Fibroblast of villous mesenchyme (primary cell): ENCODE data around the gene DHODH. TPM values are rescaled to one million over a fixed set of nuclear protein-coding genes. Genes with fewer than 3 reads are reported as not detected.

Source experiments
- DNase-seq: peaks from one replicate; pipeline ENCODE4 v3.0.0-alpha.2; 2010; ENCODE audit warnings: low read depth
- H3K4me3 ChIP-seq: 2 replicates; pipeline ENCODE4 v1.5.1; 2011; ENCODE audit warnings: low read depth, mild to moderate bottlenecking, low read length
- CTCF ChIP-seq: IDR thresholded peaks from 2 replicates; pipeline ENCODE4 v1.5.1; 2012; ENCODE audit warnings: low read depth, mild to moderate bottlenecking, low read length; ENCODE audit not compliant: insufficient read depth
- total RNA-seq: library from RNA; depleted of rRNA; stranded (reverse); fragments of >200 nt; gene quantifications from 2 replicates; pipeline ENCODE4 v1.2.3, GENCODE V29; 2012

DHODH gene
- total RNA-seq, 1 donor = 3.5 TPM

- no peak overlapping the region for H3K4me3 ChIP-seq
- no peak for DNase-seq
- TF ChIP-seq CTCF = no peak
Measured at GRCh38 chr16:72042157-72042660, 33.7 kb downstream of the DHODH start.

GRCh38 chr16:72043058-72043457 lies 34.5 kb downstream of the DHODH start:
- DNase-seq = no peak
- H3K4me3 ChIP-seq = no peak overlapping the region
- no peak for TF ChIP-seq CTCF

- TF ChIP-seq CTCF = no peak
- DNase-seq = no peak
- no peak overlapping the region for H3K4me3 ChIP-seq
Measured at GRCh38 chr16:72043539-72043938, 35.0 kb downstream of the DHODH start.

- no peak for TF ChIP-seq CTCF
- no peak for DNase-seq
- H3K4me3 ChIP-seq = no peak overlapping the region
Measured at GRCh38 chr16:72044296-72044695, 35.8 kb downstream of the DHODH start.

- TF ChIP-seq CTCF = no peak
- no peak overlapping the region for H3K4me3 ChIP-seq
- DNase-seq = no peak
Measured at GRCh38 chr16:72044825-72045359, 36.3 kb downstream of the DHODH start.

- no peak for TF ChIP-seq CTCF
- DNase-seq = no peak
- H3K4me3 ChIP-seq = no peak overlapping the region
Measured at GRCh38 chr16:72049110-72049509, 40.6 kb downstream of the DHODH start.

GRCh38 chr16:72050769-72051464 lies 42.4 kb downstream of the DHODH start:
- no peak for DNase-seq
- H3K4me3 ChIP-seq = no peak overlapping the region
- TF ChIP-seq CTCF = no peak
